Dermis lymphatic vessel endothelial cell (primary cell): ENCODE results near the gene ATP11A. TPM values are rescaled to one million over a fixed set of nuclear protein-coding genes. Genes with fewer than 3 reads are reported as not detected.

ENCODE experiments used
- total RNA-seq: library from RNA; depleted of rRNA; stranded (reverse); fragments of >200 nt; gene quantifications from 2 replicates; pipeline ENCODE4 v1.2.1, GENCODE V29; 2014

The ATP11A gene
- 17.7 and 33.9 TPM in 2 replicates for total RNA-seq

DNA sequence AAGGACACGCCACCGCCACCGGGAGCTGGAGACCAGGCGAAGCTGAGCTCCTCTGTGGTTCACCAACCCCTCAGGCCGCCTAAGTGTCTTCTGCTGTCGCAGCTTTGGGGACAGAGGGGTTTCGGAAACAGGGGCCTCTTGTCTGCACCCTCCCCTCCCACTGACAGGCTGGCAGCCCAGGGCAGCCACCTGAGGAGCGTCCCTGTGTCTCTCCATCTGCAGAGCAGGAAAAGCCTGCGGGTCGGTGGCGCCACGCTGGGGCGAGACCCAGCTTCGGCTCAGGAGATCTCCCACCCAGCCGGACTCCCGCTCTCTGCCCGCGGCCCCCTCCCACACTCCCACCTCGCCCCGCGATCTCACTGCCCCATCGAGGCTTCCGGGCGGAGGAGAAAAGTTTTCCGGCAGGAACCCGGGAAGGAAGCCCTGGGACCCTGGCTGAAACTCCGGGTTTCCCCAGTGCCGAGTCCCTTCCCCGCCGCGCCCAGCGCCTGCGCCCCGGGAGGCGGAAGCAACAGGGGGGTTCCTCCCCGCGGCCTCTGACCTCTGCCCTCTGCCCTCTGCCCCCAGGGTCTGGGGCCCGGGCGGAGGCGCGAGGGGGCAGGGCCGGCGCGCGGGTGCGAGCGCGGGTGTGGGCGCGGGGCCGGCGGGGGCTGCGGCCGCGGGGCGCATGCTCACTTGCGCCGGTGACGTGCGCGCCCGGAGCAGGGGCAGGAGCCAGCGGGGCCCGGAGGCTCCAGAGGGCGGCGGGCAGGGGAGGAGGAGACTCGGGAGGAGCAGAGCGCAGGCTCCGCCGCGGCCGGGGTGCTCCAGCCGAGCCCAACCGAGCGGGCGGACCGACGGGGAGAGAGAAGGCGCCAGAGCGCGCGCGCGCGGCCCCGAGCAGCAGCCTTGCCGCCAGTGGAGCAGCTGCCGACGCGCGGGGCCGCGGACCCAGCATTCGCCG is at the start of gene ATP11A:
TSS of gene ATP11A (plus strand) at position 736 of the 943 bp plus-strand sequence. CDS start 379 bp downstream, outside the sequence.

Other genes with a start within 250 kb of the ATP11A start
- 16.1 and 20.7 TPM in 2 replicates for gene TUBGCP3, start 101.9 kb upstream of the ATP11A start, total RNA-seq